HG02852 (cell line): ENCODE data around the gene EGFL7.

Experiments used
- ATAC-seq: cut with Tn5 transposase; IDR thresholded peaks from one replicate; pipeline ENCODE4 v1.9.1; 2021; ENCODE audit warnings: mild to moderate bottlenecking, moderate library complexity; ENCODE audit not compliant: unreplicated experiment

Gene EGFL7

DNA sequence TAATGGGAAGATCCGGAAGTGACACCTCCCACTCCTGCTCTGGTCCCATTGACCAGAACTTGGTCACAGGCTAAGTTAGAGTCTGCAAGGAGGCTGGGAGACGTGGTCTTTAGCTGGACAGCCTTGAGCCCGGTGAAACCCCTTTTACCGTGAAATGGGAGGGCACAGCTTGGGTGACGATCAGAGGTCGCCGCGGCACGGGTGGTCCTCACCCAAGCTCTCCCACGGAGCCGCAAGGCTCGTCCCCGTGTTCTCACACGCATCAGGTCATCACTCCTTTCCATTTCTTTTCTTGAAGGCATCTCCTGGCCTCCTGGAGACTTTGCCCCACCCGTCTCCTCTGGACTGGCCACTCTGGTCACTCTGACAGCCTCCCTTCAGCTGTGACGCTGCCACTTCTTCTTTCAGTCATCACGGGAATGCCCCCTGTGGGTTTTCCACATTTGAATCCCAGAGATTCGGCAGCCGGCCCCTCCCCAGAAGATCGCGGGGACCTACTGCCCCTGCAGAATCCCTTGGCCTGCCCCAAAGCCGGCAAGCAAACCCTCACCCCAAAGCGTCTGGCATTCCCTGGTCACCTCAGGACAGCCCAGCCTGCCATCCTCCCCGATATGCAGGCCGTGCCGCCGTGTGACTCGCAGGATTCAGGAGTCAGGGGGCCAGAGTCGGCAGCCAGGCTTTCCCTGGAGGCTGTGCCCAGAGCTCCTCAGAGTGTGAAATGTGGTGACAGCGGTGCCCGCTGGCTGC lies 18.9 kb upstream of the EGFL7 start:
- ATAC-seq = no peak

DNA sequence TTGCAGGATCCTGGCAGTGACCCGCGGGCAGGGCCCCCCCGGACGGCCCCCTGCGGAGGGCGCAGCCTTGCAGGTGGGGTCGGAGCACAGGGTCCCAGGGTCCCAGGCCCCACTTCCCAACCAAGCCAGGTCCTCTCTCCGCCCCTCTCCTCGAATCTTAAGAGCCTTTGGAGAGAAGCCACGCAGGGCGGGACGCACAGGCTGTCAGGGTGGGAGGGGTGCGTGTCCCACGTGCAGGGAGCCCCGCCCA lies 18.4 kb upstream of the EGFL7 start:
- ATAC-seq = no peak

DNA sequence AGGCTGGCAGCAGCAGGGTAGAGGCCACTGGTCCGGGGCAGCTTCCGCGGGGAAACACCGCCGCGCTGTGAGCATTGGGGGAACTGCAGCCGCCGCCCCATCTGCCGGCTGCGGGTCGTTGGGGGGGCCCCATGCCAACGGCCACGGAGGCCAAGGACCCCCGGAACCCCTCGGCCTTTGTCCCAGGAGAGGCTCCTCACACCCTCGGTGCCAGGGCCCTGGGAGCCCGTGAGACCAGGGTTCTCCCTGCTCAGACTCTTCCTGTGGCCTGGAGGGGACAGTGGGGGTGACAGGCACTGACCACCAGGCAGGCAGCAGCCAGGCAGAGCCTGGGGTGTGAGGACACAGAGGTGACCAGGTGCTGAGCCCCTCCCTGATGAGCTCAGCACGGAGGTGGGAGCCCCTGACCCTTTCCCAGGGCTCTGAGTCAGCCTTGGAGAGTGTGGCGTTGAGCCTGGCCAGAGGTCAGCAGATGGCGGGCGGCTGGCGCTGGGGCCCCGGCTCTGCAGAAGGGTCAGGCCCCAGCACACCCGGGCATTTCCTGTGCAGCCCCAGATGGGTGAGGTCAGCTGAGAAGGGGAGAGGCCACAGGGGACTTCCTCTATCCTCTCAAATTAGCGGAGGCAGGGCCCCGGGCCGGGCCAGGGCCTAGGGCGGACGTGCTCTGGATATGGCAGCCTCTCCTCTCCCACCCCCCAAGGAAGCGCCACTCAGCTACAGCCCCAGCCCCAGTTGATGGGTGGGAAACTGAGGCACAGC lies 17.9 kb upstream of the EGFL7 start:
- ATAC-seq = no peak

DNA sequence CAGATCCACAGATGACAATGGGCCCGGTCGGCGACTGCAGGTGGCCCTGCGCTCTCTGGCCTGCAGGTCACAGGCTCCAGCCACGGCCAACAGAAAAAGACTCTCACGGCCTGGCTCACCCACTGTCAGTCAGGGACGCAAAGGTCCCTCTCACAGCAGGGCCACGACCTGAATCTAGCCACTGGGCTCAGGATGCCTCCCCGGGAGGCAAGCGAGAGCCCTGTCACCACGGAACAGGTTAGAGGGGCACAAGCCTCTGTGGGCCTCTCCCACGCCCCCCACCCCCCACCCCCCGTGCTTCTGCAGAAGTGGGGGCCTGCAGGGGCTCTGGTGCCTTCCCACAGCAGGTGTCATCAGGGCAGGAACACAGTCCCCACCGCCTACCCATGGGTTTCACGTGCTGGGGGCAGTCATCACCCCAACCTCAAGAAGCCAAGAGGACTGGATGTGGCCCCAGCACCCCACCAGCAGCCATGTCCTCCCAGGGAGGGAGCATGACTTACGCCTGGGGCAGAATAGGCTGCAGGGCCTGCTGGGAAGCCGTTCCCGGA lies 17.3 kb upstream of the EGFL7 start:
- ATAC-seq = no peak

DNA sequence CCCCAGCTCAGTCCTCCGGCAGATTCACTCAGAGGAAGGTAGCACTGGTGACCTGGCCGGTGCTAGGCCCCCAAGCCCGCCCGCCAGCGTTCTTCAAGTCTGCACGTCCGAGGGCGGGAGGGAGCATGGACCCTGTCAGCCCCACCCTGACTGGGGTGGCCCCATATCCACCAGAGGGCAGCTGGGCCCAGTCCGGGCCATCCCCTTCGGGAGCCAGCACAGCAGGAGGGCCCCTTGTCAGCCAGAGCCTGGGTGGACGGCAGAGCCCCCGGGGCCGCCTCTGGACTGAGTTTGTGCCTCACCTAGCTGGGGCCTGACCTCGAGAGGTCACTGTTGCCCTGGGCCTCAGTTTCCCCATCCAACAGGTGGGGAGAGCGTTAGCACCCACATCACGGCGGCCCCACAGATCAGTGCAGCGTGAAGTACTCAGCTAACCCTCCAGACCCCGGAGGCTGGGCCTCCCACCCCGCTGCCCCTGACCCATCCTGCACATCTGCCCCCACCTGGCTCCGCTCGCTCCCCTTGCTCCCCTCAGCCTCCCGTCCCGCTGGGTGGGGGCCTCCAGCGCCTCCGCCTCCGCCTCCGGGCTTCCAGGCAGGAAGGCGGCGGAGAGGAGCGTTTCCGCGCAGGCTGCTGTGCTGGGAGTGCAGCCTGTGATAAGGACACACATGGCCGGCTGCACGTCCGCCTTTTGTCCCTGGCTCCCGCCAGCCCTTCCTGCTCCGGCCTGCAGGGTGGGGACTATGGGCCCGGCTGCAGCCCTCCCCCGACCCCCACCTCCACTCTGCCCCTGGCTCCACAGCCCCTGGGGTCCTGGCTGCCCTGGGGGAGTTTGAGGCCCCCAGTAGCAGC lies 16.6 kb upstream of the EGFL7 start:
- ATAC-seq = no peak

DNA sequence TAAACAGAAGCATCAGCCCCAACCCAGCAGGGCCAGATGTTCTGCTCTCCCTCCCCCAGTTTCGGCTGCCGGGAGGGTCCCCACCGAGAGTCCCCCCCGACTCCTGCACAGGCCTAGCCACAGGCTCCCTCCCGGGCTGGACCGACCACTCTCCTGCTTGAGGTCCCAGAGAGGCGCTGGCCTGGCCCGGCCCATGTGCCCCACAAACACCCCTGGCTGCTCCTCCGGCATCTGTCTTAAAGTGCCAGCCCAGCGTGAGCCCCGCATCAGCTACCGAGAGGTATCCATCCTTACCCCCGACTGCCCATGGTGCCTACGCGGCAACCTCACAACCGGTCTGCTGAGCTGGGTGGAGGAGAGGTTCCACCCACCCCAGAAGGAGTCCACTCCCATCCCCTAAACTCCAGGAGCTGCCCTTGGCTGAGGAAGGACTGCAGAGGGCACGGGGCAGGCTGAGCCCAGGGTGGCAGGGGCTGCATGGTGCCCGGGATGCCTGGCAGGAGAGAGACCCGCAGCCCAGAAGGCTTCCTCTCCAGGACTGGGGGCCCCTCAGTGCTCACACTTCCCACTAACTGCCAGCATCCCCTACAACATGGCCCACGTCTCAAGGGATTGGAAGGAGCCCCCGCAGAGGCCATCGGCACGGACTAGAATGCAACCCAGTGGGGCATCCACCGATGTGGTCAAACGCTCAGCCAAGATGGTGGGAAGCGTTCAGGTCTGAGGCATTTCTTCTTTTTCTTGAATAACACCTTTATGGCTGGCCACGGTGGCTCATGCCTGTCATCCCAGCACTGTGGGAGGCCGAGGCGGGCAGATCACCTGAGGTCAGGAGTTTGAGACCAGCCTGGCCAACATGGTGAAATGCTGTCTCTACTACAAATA lies 15.6 kb upstream of the EGFL7 start:
- ATAC-seq = no peak

DNA sequence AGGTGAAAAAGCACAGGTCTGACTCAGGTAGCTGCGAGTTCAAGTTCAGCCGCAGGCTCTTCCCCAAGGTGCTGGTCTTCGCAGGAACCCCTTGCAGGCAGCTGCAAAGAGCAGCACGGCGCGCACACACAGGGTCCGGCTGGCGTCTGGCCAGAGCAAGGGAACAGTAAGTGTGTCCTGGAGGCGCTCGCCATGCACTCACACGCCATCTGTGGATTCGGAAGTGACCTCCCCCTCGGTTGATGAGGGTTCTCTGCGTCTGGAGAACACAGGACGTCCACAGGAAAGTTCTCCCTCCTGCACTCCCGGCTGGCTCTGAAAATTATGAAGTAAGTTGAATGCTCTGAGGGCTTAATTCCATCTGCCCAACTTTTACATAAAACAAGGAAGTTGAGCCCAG lies 14.0 kb upstream of the EGFL7 start:
- ATAC-seq = no peak

DNA sequence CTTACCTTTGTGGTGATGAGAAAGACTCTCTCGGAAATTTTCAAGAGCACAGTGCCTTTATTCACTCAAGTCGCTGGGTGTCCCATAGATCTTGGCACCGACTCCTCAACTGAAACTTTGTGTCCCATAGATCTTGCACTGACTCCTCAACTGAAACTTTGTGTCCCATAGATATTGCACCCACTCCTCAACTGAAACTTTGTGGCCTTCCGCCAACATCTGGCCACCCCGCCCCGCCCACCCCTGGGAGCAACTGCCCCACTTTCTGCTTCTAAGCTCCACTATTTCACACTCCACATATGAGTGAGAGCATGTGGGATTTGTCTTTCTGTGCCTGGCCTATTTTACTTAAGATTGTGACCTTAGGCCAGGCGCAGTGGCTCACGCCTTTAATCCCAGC lies 12.7 kb upstream of the EGFL7 start:
- no peak for ATAC-seq

DNA sequence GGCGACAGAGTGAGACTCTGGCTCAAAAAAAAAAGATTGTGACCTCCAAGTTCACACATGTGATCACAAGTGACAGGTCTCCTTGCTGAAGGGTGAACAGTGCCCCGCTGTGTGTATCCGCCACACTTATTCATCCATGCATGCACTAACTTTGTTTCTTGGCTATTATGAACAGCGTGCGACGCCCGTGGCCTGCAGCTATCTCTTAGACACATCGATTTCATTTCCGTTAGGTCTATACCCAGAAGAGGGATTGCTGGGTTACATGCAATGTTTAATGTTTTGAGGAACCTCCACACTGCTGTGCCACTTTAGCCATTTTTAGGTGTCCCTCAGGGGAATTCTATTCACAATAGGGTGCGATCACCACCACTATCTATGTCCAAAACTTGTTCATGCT lies 12.1 kb upstream of the EGFL7 start:
- ATAC-seq = no peak

DNA sequence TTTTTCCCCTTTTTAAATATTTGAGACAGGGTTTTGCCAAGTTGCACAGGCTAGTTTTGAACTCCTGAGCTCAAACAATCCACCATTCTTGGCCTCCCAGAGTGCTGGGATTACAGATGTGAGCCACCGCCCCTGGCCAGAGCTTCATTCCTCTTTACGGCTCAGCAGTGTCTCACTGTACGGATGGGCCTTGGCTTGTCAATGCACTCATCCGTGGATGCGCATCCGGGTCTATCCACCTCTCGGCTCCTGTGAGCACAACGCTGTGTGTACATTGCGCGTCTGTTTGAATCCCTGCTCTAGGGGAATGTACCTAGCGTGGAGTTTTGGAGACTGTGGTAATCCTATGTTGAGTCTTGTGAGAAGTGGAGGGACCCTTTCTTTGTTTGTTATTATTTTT lies 10.9 kb upstream of the EGFL7 start:
- no peak for ATAC-seq

DNA sequence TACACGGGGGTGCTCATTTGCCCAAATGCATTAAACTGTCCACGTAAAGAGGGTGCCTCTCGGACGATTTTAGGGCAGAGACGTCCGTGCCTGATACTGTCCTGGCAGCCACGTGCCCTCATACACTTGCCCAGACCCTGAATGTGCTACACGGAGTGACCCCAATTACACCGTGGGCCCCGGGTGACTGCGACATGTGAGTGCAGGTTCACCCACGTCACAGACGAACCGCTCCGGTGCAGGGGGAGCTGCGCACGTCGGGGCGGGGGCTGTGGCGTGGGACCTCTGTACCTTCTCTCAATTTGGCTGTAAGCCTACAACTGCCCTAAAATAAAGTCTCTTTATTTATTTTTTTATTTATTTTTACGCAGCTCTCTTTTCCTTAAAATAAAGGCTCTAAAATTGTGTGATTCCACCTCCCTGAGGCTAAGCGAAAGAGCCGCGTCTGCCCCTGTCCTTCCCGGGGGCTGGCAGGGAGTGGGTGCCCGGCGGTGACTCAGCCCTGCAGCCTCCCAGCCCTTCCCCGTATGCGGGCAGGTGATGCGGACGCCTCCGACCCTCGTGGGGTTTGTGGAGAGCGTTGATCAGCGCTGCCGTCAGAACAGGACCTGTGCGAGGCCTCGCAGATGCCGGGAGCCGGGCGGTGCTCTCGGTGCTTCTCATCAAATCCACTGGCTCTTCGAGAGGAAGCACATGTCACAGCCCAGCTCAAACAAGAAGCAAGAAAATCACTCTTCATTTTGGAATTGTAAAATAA lies 9.2 kb upstream of the EGFL7 start:
- no peak for ATAC-seq

DNA sequence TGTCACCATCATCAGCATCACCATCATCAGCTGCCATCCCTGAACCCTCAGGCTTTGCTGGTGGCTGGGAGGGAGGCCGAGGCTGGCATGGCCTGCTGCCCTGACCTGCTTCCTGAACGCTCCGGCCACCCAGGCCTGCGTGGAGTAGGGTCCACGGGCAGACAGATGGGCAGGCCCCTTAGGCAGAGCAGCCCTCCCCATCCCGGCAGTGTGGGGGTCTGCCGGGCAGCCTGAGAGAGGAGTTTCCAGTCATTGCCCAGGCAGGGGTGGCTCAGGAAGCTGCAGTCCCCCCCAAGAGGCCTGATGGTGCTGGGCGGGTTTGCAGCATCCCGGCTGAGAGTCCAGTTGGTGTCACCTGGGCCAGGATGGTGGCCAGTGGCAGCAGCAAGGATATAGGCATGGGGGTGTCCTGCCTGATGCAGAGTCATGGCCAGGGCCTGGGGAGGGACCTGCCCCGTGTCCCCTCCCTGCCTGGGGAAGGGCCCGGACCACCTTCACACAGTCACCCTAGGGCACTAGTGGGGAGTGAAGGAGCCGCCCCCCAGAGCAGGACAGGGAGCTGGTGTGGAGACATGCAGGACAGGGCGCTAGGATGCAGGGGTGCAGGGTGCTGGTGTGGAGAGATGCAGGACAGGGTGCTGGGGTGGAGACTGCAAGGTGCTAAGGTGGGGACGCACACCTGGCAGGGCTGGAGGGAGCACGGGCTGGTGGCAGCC lies 7.7 kb upstream of the EGFL7 start:
- no peak for ATAC-seq

DNA sequence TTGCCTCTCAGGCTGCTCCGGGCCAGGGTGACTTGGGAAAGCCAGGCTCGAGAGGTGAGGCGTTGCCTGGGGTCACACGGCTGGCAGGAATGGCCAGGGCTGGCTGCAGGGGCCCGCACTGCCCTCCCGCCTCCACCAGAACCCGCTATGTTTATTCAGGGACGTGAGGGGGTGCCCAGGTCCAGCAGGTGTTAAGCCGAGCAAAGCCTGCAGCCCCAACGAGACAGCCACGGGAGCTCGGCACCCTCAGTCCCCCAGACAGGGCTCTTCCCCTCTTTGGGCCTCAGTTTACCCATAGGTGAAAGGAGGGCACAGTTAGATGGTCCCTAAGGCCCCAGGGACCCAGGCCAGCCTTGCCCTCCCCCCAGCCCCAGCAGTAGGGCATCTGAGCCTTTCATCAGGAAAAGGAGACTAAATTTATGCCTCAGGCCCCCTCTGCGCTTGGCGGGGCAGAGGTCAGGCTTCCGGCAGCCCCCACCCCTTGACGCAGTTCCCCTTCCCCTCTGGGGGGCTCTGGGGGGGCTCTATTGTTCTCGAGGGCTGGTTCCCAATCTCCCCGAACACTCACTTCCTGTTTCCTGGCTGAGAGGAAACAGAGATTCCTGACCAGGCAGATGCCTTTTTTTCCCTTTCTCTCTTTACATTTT lies 7.1 kb upstream of the EGFL7 start:
- no peak for ATAC-seq

DNA sequence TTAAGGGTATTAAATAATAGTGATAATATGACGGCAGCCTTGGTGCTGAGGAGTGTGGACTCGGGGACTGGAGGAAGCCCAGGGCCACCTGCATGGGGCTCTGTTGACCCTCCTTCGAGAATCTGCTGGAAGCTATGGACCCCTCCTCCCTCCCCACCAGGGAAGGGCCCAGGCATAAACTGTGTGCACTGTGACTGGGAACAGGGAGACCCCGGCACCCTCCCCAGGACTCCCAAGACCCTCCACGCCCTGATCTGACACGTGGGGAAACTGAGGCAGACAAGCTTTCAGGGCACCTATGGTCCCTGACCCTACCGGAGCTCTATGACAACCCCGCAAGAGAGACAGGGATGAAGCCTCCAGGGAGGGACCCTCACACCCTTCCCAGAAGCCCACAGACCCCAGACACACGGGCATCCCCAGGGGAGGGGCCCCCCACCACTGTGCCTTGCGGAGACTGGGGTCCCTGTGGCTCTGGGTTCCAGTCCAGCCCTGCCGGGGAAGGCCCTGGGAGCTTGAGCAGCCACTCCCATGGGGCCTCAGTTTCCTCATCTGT lies 6.5 kb upstream of the EGFL7 start:
- ATAC-seq = no peak

DNA sequence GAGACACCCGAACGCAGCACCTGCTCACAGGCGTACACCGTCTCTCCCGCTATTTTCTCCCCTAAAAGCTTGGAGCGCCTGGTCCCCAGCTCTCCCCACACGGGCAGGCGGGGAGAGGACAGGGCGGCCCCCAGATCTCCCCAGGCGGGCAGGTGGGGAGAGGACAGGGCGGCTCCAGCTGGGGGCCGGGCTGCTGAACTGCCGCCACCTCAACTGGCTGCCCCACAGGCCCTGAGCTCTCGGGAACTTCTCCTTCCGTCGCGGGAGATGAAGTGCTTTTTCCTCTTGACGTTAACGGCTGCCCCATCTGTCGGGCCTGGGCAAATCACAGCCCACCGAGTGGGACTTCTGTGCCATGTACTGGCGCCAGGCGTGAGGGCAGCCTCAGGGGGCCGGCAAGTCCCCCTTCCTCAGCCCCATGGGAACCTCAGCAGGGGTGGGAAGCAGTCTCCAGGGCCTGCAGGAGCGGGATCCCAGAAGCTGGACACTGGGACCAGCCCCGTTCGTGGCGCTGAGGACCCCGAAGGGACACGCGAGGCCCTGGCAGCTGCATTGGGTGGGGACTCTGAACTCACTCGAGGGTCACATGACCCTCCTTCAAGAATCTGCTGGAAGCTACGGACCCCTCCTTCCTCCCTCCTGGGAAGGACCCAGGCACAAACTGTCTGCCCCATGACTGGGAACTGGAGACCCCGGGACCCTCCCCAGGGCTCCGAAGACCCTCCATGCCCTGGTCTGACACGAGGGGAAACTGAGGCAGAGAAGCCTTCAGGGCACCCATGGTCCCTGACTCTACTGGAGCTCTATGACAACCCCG lies 5.7 kb upstream of the EGFL7 start:
- no peak for ATAC-seq

DNA sequence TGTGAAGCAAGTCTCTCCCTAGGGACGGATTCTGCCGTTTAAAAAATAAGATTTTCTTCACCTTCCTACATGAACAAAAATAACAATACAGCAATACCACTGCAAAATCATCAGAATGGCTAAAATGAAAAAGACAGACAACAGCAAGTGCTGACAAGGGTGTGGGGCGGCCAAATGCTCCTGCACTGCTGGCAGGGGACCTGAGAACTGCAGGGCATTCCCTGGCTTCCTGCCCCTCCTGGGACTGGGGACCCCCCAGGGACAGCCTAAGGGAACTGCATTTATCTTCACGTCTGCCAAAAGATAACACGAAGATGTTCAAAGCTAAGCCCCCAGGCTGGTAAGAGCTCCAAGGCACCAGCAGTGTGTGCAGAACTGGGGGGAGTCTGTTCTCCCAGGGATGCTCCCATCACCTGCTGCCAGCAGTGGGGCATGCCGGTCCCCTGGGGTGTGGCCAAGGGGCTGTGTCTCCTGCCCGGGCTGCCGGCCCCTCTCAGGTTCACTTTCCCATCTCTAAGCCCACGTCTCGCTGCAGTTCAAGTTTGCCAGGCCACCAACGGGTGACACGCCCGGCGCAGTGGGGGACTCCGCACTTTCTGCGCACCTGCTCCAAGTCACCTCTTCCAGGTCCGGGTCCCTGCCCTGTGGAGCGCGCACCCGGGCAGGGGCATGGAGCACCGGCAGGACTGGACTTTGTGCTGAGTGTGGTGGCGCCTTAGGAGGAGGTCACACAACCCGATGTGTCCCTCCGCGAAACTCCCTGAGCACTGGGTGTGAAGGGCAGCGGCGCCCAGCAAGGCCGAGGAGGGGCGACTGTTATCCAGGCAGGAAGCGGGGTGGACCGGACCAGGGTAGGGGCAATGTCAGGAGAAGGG lies 4.5 kb upstream of the EGFL7 start:
- ATAC-seq = no peak
